HG03103 (cell line): Measurements from ENCODE around the gene TAF7L.

Experiments used
- ATAC-seq: cut with Tn5 transposase; IDR thresholded peaks from one replicate; pipeline ENCODE4 v1.9.1; 2021; ENCODE audit warnings: low read depth; ENCODE audit not compliant: unreplicated experiment

TAF7L gene

DNA sequence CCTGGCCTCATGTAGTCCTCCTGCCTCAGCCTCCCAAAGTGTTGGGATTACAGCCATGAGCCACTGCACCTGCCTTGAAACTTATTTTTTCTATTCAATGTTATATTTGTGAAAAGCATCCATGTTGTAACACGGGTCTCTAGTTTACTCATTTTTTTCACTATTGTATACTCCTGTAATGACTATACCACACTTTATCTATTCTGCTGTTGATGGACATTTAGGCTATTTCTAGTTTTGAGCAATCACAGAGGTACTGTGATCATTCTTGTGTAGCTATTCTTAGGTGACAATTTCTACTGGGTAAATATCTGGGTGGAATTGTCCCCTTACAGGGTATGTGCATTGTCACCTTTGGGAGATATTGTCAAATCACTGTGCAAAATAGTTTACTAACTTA is 67.9 kb downstream of the TAF7L start:
- no peak for ATAC-seq

DNA sequence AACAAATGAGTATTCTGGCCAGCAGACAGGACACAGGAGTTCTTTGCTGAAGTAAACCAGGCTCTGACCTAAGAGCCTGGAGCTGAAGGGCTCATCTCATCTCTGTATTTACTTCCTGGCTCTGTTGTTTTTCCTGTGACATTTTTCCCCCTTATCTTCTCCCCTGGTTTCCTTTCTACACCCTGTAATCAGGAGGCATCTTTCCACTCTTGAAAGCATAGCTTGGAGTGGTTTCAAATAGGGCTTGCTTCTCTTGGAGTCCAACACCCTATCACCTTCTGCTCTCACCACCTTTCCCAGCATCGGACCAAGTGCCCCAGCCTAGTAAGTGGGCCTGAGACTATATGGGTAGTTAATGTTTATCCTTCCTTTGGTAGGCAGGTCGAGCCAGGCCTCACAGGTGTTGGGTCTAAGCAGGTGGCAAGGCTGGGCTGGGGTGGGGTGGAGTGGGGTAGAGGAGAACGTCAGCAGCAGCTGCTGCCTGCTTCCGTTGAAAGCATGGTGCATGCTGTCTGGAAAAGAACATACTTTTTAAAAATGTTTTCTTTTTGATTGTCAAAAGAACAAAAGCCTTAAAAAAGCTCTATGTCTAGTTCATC is 70.4 kb downstream of the TAF7L start:
- ATAC-seq = no peak

DNA sequence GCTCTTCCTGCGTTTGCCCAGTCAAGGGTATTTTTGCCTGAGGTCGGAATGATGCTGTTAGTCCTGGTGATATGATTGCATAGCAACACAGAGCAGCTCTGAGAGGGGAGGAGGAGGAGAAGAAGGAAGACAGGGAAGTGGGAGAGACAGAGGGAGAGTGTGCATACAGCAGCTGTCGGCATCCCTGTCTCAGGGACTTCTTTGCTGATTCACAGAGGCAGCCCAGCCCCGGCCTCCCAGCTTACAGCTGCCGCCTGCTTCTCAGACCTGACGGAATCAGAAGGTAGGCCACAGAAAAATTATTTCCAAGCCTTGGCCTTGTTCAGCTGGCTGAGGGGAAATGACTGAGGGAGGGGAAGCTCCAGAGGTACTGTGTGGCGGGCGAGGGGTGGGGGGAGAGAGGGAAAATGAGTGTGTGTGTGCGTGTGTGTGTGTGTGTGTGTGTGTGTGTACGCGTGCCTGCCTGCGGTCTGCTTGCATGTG is 71.2 kb downstream of the TAF7L start:
- ATAC-seq = no peak

DNA sequence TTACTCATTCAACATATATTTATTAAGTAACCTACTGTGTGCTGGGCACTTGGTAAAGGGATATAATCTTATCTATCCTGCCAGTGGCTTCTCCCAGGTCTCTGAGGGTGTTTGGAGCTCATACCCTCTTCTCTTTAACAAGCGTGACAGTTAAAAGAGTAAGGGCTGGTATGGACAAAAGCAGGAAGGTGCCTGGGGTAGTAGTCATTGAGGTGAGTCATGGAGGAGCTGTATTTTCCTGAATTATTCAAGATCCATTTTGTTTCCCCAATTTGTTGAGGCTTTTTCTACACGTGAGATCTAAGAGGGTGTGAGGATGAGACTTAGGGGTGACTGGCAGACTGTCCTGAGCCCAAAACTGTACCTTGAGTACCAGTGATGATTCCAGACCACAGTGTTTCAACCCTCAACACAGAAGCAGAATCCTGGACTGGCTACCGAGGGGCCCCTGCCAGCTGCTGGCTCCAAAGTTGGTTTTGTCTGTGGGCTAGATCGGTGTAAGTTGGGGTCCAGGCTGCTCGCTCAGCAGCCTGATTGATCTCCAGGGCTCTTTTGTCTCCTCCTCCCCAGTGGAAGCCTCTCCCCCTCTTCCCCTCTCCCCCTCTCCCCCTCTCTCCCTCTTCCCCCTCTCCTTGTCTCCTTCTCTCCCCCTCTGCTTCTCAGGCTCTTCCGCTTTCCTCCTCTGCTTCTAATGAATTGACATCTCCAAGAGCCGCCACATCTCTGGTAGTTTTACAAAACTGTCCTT is 71.8 kb downstream of the TAF7L start, which contains the start of gene DRP2:
Gene DRP2 (plus strand): TSS at position 671 of the 748 bp plus-strand sequence. CDS start 11,862 bp downstream, outside the sequence.
- no peak for ATAC-seq
